ENCODE results near the gene UNC5B. TPM values are rescaled to one million over a fixed set of nuclear protein-coding genes. Genes with fewer than 3 reads are reported as not detected.
A peak's percentile ranks its signal among the peaks of the same experiment; 100 is the strongest.
"Not testable (repeated sequence)": the region's sequence is repeated elsewhere in the genome, so short reads cannot be mapped to it uniquely, and the experiment has no call there.

UNC5B gene
- polyA plus RNA-seq, 1 experiment: 27.4 TPM

DNA sequence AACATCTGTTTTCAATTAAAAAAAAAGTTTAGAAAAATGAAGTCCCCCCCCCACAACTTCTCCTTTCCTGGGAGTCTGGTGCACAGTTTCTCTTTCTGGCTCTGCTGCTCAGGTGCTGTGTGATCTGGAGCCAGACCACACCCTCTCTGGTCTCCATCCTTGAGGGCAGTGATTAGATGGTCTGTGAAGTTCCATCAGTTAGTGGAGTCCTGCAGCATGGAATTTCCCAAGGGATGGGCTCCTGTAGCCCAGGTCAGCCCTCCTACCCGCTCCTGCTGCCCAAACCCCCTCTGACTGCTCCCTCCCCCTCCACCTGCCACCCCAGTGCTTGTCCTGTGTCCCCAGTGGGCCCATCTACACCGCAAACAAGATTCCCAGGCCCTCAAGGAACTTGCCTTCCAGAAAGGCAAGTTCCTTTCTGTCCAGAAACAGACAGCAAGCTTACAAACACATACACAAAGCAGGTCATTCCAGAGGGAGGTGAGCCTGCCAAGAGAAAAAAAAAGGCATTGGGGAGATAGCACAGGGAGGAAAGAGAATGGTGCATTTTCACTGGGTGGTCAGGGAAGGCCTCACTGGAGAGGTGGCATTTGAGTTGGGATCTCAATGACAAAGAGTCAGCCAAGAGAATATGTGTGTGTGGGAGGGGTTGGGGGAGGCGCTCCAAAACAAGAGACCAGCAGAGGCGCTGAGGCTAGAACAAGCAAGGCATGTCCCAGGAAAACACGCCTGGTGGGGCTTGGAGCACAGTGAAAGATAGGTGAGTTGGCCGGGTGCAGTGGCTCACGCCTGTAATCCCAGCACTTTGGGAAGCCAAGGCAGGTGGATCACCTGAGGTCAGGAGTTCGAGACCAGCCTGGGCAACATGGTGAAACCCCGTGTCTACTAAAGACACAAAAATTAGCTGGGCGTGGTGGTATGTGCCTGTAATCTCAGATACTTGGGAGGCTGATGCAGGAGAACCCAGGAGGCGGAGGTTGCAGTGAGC is 57.2 kb downstream of the UNC5B start:
- Histone ChIP-seq H3K27me3 (ENCODE audit: control insufficient read depth, insufficient read depth, low read length) (no peaks in the 10 kb centered on the region), H3K36me3 (ENCODE audit: control insufficient read depth, insufficient read depth, low read length) (peaks cover 2% of the 10 kb centered on the region), H3K4me3 (ENCODE audit: low read depth, low read length) (no peak overlapping the region)
- ChIA-PET CTCF (interaction anchor here (0.9 to 6.2 kb wide), 27 partner anchors 7 to 463 kb away, joined by 3 to 78 read pairs (median 5); partner anchors contain the start of gene UNC5B), POLR2A (no interaction called here)
- no peak for DNase-seq (ENCODE audit: low read depth)
- TF ChIP-seq, protein P1, sequence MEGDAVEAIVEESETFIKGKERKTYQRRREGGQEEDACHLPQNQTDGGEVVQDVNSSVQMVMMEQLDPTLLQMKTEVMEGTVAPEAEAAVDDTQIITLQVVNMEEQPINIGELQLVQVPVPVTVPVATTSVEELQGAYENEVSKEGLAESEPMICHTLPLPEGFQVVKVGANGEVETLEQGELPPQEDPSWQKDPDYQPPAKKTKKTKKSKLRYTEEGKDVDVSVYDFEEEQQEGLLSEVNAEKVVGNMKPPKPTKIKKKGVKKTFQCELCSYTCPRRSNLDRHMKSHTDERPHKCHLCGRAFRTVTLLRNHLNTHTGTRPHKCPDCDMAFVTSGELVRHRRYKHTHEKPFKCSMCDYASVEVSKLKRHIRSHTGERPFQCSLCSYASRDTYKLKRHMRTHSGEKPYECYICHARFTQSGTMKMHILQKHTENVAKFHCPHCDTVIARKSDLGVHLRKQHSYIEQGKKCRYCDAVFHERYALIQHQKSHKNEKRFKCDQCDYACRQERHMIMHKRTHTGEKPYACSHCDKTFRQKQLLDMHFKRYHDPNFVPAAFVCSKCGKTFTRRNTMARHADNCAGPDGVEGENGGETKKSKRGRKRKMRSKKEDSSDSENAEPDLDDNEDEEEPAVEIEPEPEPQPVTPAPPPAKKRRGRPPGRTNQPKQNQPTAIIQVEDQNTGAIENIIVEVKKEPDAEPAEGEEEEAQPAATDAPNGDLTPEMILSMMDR (IDR thresholded peaks at IDR 0.05; ENCODE audit: insufficient read depth, low read depth, low read length): 0 out of 2 replicates have a peak, but pooled peaks have one; percentile 1

DNA sequence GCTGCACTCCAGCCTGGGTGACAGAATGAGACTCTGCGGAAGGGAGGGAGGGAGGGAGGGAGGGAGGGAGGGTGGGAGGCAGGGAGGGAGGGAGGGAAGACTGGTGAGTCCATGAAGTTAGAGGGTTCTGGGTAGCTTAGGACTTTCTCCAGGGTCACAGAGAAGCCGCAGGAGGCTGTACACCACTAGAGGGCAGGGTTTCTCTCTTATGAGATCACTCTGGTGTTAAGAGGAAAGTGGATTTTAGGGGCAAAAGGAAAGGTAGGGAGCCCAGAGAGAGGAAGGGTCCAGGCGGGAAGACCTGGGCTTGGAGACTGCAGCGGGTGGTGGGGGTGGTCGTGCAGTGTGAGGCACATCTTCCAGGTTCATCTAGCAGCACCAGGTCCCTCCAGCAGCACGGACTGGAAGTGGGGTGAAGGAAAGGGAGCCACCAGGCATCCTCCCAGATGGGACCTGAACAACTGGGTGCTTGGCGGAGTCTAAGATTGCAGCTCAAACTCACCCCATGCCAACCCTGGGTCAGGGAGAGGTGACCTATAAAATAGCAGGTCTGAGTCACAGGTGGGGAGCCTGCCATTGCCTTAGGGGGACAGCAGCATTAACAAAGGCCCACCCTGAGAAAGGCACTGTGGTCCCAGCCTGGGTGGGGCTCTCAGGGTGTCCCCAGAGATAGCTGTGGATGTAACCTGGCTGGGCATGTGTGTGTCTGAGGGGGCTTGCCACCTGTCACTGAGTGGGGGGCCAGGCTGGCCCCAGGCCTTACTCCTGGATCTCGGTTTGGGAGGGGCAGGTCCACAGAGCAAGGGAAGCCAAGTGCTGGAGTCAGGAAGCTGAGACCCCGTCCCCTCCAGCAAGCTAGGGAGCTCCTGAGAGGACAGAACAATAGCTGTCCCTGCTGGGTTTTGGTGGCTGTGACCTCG is 58.2 kb downstream of the UNC5B start:
- Histone ChIP-seq H3K4me3 (ENCODE audit: low read depth, low read length) (no peak overlapping the region), H3K27me3 (ENCODE audit: control insufficient read depth, insufficient read depth, low read length) (no peaks in the 10 kb centered on the region), H3K36me3 (ENCODE audit: control insufficient read depth, insufficient read depth, low read length) (peaks cover 2% of the 10 kb centered on the region)
- ChIA-PET POLR2A (interaction anchor here (0.6 kb wide), 1 partner anchor 492 kb away, joined by 3 read pairs; no protein-coding TSS in a partner anchor), CTCF (interaction anchor here (0.6 to 6.2 kb wide), 25 partner anchors 7 to 719 kb away, joined by 3 to 78 read pairs (median 5); partner anchors contain the start of gene UNC5B)
- DNase-seq (ENCODE audit: low read depth): no peak
- TF ChIP-seq, protein P1 (IDR thresholded peaks at IDR 0.05; ENCODE audit: insufficient read depth, low read depth, low read length): peak; percentile 81

DNA sequence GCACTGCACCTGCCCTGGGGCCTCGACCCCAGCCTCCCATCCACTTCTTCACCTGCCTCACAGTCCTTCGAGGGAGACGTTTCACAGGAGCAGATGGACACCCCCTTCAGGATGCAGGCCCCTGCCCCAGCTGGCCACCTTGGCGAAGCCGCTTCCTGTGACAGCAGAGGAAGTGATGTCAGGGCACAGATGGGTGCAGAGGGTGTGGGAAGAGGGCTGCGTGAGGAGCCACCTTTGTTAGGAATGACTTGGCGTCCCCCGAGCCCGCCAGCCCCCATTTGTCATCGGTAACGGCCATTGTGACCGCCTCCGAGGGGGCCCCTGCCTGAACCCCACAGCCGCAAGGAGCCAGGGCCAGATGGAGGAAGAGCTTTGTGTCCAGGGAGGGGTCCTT is 59.3 kb downstream of the UNC5B start:
- H3K4me3 ChIP-seq (ENCODE audit: low read depth, low read length): no peak overlapping the region
- POLR2A ChIA-PET: no interaction called here
- DNase-seq (ENCODE audit: low read depth): no peak
- no peaks in the 10 kb centered on the region for H3K27me3 ChIP-seq (ENCODE audit: control insufficient read depth, insufficient read depth, low read length)
- CTCF ChIA-PET: interaction anchor here (1.4 to 6.2 kb wide), 9 partner anchors 10 to 346 kb away, joined by 4 to 78 read pairs (median 14); partner anchors contain the start of gene UNC5B
- peaks cover 2% of the 10 kb centered on the region for H3K36me3 ChIP-seq (ENCODE audit: control insufficient read depth, insufficient read depth, low read length)
- TF ChIP-seq, protein P1 (IDR thresholded peaks at IDR 0.05; ENCODE audit: insufficient read depth, low read depth, low read length): no peak

DNA sequence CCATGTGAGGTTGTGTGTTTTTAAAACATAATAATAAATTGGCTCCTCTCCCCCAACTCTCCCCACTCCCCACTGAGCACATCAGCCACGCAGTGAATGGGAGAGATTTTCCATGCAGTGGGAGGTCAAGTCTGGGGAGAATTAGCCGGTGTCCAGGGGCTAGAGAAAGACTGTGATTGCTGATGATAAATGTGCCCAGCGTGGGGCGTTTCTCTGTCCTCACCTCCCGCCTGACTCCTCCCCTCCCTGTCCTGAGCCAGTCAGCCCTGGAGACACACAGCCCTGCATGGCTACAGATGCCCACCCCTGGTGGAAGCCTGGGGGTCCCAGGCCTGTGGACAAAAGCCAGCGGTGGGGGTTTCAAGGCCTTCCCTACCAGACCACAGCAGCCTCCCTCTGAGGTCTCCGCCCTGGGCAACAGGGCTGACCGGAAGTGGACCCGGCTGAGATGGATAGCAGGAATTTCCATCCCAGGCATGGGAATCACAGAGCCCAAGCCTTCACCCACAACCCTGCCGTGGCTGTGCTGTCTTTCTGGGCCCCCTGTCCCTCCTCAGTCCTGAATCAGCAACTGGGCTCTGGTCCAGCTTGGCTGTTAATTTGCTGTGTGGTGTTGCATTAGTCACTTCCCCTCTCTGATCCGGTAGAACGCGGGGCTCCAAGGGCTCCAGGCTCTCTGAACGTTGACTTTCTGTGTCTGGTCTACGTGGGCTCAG is 59.8 kb downstream of the UNC5B start:
- H3K36me3 ChIP-seq (ENCODE audit: control insufficient read depth, insufficient read depth, low read length): peaks cover 2% of the 10 kb centered on the region
- CTCF ChIA-PET: interaction anchor here (1.1 to 5.6 kb wide), 5 partner anchors 13 to 59 kb away, joined by 3 to 78 read pairs (median 5); partner anchors contain the start of gene UNC5B
- TF ChIP-seq, protein P1 (IDR thresholded peaks at IDR 0.05; ENCODE audit: insufficient read depth, low read depth, low read length): no peak
- POLR2A ChIA-PET: no interaction called here
- H3K27me3 ChIP-seq (ENCODE audit: control insufficient read depth, insufficient read depth, low read length): no peaks in the 10 kb centered on the region
- DNase-seq (ENCODE audit: low read depth): no peak
- H3K4me3 ChIP-seq (ENCODE audit: low read depth, low read length): no peak overlapping the region

DNA sequence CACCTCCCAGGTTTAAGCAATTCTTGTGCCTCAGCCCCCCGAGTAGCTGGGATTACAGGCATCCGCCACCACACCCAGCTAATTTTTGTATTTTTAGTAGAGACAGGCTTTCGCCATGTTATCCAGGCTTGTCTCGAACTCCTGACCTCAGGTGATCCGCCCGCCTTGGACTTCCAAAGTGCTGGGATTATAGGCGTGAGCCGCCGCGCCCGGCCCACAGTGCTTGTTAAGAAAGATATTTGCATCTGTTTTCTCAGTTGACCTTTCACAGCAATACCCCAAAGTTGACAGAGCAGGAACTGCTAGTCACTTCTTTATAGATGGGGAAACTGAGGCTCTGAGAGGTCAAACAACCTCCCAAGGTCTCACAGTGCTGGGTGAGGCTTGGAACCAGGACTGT is 60.6 kb downstream of the UNC5B start:
- H3K4me3 ChIP-seq (ENCODE audit: low read depth, low read length); POLR2A ChIA-PET; H3K36me3 ChIP-seq (ENCODE audit: control insufficient read depth, insufficient read depth, low read length); DNase-seq (ENCODE audit: low read depth); H3K27me3 ChIP-seq (ENCODE audit: control insufficient read depth, insufficient read depth, low read length): not testable (repeated sequence)
- CTCF ChIA-PET: interaction anchor here (1.1 to 1.4 kb wide), 2 partner anchors 25 to 60 kb away, joined by 3 to 5 read pairs; partner anchors contain the start of gene UNC5B
